Hippocampal formation (tissue), 2 donors: Measurements from ENCODE around the gene PLXDC1.

Experiments used
- DNase-seq, 2 donors: peaks; one replicate each; lab custom pipeline; 2025; lab: John Stamatoyannopoulos, UW

The PLXDC1 gene

DNA sequence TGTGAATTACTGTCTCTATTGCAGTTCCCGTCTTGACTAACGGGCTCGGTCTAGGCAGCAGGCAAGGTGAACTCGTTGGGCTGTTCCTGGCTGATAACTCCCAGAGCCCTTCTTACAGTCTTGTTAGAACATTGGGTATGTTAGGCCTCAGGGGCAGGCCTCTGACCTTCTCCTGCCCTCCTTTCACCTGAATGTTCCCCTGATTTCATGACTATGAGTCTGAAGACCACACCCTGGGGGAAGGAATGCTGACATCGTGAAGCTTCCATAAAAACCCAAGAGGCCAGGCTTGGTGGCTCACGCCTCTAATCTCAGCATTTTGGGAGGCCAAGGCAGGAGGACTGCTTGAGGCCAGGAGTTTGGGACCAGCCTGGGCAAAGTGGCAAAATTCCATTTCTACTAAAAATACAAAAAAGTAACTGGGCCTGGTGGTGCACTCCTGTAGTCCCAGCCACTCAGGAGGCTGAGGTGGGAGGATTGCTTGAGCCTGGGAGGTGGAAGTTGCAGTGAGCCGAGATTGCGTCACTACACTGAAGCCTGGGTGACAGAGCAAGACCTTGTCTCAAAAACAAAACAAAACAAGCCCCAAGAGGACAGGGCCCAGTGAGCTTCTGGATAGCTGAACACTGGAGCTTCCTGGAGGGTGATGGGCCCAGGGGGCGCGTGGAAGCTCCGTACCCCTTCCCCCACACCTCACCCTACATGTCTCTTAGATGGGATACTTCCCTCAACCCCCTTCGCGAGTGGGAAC is 136.5 kb downstream of the PLXDC1 start:
- DNase-seq, result no peak

GRCh38 chr17:39014044-39014794 is 137.2 kb downstream of the PLXDC1 start:
- no peak for DNase-seq
